Heart right ventricle (tissue), 16 donors: ENCODE measurements around the gene MAOA. TPM values are rescaled to one million over a fixed set of nuclear protein-coding genes. Genes with fewer than 3 reads are reported as not detected.
"Not testable (repeated sequence)": the region's sequence is repeated elsewhere in the genome, so short reads cannot be mapped to it uniquely, and the experiment has no call there.

ENCODE experiments used
- ATAC-seq, 8 donors: fragments of 200-7000 bp; cut with Tn5 transposase; one replicate each; pipeline ENCODE4 v1.9.1; 2020; ENCODE audit warnings: mild to moderate bottlenecking in 8 of 8, moderate library complexity in 8 of 8, moderate number of reproducible peaks in 1 of 8
- DNase-seq, 2 donors: peaks; one replicate each; pipeline ENCODE4 v3.0.0-alpha.2; 2020
- H3K27ac ChIP-seq, 10 donors: fragments of 200-600 bp; sonication (generic) in 2 of 10; one replicate each; pipeline versions ENCODE4 v1.5.0 to v1.8.0; 2020 to 2022; ENCODE audit warnings: mild to moderate bottlenecking in 3 of 10
- H3K27me3 ChIP-seq, 7 donors: fragments of 200-600 bp; one replicate each; pipeline ENCODE4 v1.8.0; 2021 to 2022; ENCODE audit warnings: mild to moderate bottlenecking in 2 of 7
- H3K36me3 ChIP-seq, 9 donors: fragments of 200-600 bp; sonication (generic) in 1 of 9; one replicate each; pipeline versions ENCODE4 v1.5.0 to v1.8.0; 2020 to 2022; ENCODE audit warnings: mild to moderate bottlenecking in 2 of 9
- H3K4me1 ChIP-seq, 9 donors: fragments of 200-600 bp; sonication (generic) in 1 of 9; one replicate each; pipeline versions ENCODE4 v1.5.0 to v1.8.0; 2020 to 2022; ENCODE audit warnings: mild to moderate bottlenecking in 4 of 9
- H3K4me3 ChIP-seq, 10 donors: fragments of 200-600 bp; sonication (generic) in 2 of 10; one replicate each; pipeline versions ENCODE4 v1.5.0 to v1.8.0; 2020 to 2022; ENCODE audit warnings: mild to moderate bottlenecking in 7 of 10, moderate library complexity in 2 of 10
- H3K9me3 ChIP-seq, 11 donors: fragments of 200-600 bp in 10 of 11; sonication (generic) in 2 of 11; one replicate each; pipeline versions ENCODE4 v1.5.0 to v1.8.0; 2013 to 2022; ENCODE audit warnings: mild to moderate bottlenecking in 2 of 11, control low read depth in 1 of 11, moderate library complexity in 1 of 11
- CTCF ChIP-seq, 9 donors: fragments of 200-600 bp; sonication (generic) in 2 of 9; IDR thresholded peaks; one replicate each; pipeline versions ENCODE4 v1.5.0 to v1.8.0; 2021 to 2022; ENCODE audit warnings: antibody characterized with exemption in 9 of 9, mild to moderate bottlenecking in 5 of 9, moderate library complexity in 1 of 9
- WGBS, 2 donors: extraction: QIAGEN DNeasy Blood & Tissue Kit; methylation state at CpG; one replicate each; pipeline ENCODE4 v1.1.7; 2013; ENCODE audit warnings: inconsistent platforms in 1 of 2; 5-methylcytosine and 5-hydroxymethylcytosine counted together
- intact Hi-C, 10 donors: fragments of 100-400 bp; cut with DNase I; formaldehyde crosslinking; loops; one replicate each; pipeline versions ENCODE4 v1.11.1 to v1.14.2; 2022
- polyA plus RNA-seq, 2 donors: library from polyadenylated mRNA; stranded (reverse); fragments of 200-250 nt; gene quantifications; one replicate each; pipeline ENCODE4 v1.2.3, GENCODE V29; 2013
- total RNA-seq, 10 donors: library from RNA; stranded (reverse); fragmentation: NEBNext Ultra II Directional in 3 of 10; extraction: Animal tissue kit (Norgen Biotek cat#: 25700) in 3 of 10; gene quantifications; one replicate each; pipeline versions ENCODE4 v1.2.1 to v1.2.4, GENCODE V29; 2021 to 2023
- donor health status: Arrhythmogenic right ventricular cardiomyopathy.
- donor health status: ischemic (EF 13 %, LVEDD 7.1; RV severe dilation, severe dysfunction).
- donor health status: healthy with polysubstance abuse.
- donor health status: DM: no; HTN: yes; CAD: no.
- donor health status: DM: no; HTN: no; CAD: no.
- donor health status: ischemic (EF 25% LVEDD 6.9; RV normal size, moderate dysfunction).
- donor health status: ischemic (EF 25% LVEDD 5.7; RV mildly dilated, moderate dysfunction).
- donor health status: healthy.
- donor health status: DM: yes; HTN: yes; CAD: no.
- donor health status: Ischemic cardiomyopathy.
- donor health status: ischemic (EF 35%, LVEDD 5.7; RV mildly dilated, moderate dysfunction).
- donor health status: nonischemic (EF 11% LVEDD 7.7; RV severe dilation, severe dysfunction).
- donor health status: DM: yes; HTN: yes; CAD: no.
- donor health status: PGD.
- donor health status: ischemic (EF 29% LVEDD 5.4; RV normal size, mild dysfunction).
- donor health status: nonischemic (EF 23%, LVEDD 6.1; RV moderate dilation, normal function).

Gene MAOA
- total and polyA plus RNA-seq, 12 donors = 25.7 to 152 (median 87.8) TPM

DNA sequence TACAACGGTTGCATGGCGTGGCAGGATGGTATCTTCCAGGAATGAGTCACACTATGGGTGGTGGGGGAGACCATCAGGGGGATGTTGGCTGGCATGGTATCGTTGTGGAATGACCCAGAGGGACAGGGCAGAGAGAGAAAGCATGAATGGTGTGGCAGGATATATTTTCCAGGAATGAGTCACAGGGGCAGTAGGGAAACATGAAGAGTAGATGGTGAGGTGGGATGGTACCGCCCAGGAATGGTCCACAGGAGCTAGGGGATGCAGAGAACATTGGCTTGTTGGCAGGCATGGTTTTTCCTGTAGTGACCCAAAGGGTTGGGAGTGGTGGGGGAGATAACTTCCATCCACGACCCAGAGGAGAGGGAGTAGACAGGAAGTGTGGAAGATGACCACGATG, 62.4 kb downstream of the MAOA start:
- no peak for ATAC-seq
- Histone ChIP-seq H3K27me3 (no peaks in the 10 kb centered on the region), H3K27ac (no peak overlapping the region), H3K4me1 (no peaks in the 10 kb centered on the region), H3K36me3 (no peaks in the 10 kb centered on the region), H3K4me3 (no peak overlapping the region), H3K9me3 (peaks cover 0 to 24% (median 0%) of the 10 kb centered on the region in 11 donors)
- no peak for TF ChIP-seq CTCF (IDR thresholded peaks at IDR 0.05)
- no peak for DNase-seq
- WGBS, 2 donors = 87 to 89% methylated on average over 6 of the region's 6 CpGs
- intact Hi-C loops = no loop called here

- intact Hi-C loops = no loop called here
- ATAC-seq (no peak), DNase-seq (no peak)
- TF ChIP-seq CTCF (IDR thresholded peaks at IDR 0.05) = no peak
- WGBS, 2 donors = 70 to 88% methylated on average over 1 of the region's 1 CpG
- no peaks in the 10 kb centered on the region for H3K36me3 ChIP-seq
- no peak overlapping the region for H3K27ac ChIP-seq
- H3K4me1 ChIP-seq = no peaks in the 10 kb centered on the region
- H3K4me3 ChIP-seq = no peak overlapping the region
- H3K9me3 ChIP-seq = peaks cover 0 to 24% (median 0%) of the 10 kb centered on the region in 11 donors
- H3K27me3 ChIP-seq = no peaks in the 10 kb centered on the region
These were observed 62.9 kb downstream of the MAOA start for GRCh38 chrX:43718956-43719355.

DNA sequence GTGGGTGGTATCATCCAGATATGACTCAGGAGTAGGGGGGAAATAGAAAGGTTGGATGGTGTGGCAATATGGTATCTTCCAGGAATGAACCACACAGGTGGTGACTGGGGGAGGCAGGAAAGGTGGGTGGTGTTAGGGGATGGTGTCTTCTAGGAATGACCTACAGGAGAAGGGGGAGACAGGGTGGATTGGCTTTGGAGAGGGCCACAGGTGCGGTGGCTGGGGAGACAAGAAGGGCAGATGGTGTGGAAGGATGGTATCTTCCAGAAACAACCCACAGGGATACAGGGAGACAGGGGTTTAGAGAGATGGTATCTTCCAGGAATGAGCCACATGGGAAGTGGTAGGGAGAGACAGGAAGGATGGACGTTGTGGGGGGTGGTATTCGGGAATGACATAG, 64.0 kb downstream of the MAOA start:
- no peak overlapping the region for H3K27ac ChIP-seq
- DNase-seq (no peak), ATAC-seq (no peak)
- H3K9me3 ChIP-seq = peaks cover 0 to 24% (median 0%) of the 10 kb centered on the region in 11 donors
- no peak for TF ChIP-seq CTCF (IDR thresholded peaks at IDR 0.05)
- no peaks in the 10 kb centered on the region for H3K4me1 ChIP-seq
- H3K36me3 ChIP-seq = no peaks in the 10 kb centered on the region
- intact Hi-C loops = no loop called here
- H3K4me3 ChIP-seq = no peak overlapping the region
- no peaks in the 10 kb centered on the region for H3K27me3 ChIP-seq
- whole genome bisulfite sequencing, 2 donors = 48 to 77% methylated on average over 2 to 3 of the region's 3 CpGs

DNA sequence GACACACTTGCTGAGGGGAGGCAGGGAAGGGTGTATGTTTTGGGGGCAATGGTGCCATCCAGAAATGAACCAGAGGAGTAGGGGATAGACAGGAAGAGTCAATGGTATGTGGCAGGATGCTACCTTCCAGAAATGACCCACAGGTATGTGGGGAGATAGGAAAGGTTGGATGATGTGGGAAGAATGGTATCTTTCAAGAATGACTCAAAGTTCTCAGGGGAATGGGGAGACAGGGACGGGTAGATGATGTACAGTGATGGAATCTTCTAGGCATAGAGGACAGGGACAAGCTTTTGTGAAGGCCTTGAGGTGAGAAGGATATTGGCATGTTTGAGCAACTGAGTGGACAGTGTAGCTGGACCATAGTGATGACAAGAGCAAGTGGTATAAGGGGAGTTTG, 64.9 kb downstream of the MAOA start:
- ATAC-seq (no peak), DNase-seq (no peak)
- no peak overlapping the region for H3K27ac ChIP-seq
- H3K4me3 ChIP-seq = no peak overlapping the region
- no peak for TF ChIP-seq CTCF (IDR thresholded peaks at IDR 0.05)
- intact Hi-C loops = no loop called here
- no peaks in the 10 kb centered on the region for H3K27me3 ChIP-seq
- 76 to 80% methylated on average over 1 of the region's 1 CpG for WGBS, 2 donors
- H3K4me1 ChIP-seq = no peaks in the 10 kb centered on the region
- H3K9me3 ChIP-seq = peaks cover 0 to 24% (median 0%) of the 10 kb centered on the region in 11 donors
- H3K36me3 ChIP-seq = no peaks in the 10 kb centered on the region

- H3K9me3 ChIP-seq = peaks cover 0 to 16% (median 0%) of the 10 kb centered on the region in 11 donors
- WGBS, 2 donors = 81 to 92% methylated on average over 5 of the region's 5 CpGs
- ATAC-seq, H3K27ac ChIP-seq, DNase-seq, H3K27me3 ChIP-seq, intact Hi-C loops, H3K4me3 ChIP-seq, H3K4me1 ChIP-seq, H3K36me3 ChIP-seq: not testable (repeated sequence)
These were observed 69.1 kb downstream of the MAOA start for GRCh38 chrX:43725227-43725626.

DNA sequence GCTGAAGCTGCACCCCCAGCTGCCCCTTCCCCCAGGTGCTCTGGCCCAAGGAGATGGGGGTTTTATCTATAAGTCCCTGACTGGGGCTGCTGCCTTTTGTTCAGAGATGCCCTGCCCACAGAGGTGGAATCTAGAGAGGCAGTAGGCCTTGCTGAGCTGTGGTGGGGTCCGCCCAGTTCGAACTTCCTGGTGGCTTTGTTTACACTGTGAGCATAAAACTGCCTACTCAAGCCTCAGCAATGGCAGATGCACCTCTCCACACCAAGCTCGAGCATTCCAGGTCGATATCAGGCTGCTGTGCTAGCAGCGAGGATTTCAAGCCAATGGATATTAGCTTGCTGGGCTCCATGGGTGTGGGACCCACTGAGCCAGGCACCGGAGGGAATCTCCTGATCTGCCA, 71.2 kb downstream of the MAOA start:
- H3K9me3 ChIP-seq, ATAC-seq, H3K27ac ChIP-seq, H3K4me3 ChIP-seq, DNase-seq, intact Hi-C loops, H3K27me3 ChIP-seq, H3K4me1 ChIP-seq: not testable (repeated sequence)
- peaks cover 0 to 10% (median 0%) of the 10 kb centered on the region in 9 donors for H3K36me3 ChIP-seq
- 88 to 93% methylated on average over 6 of the region's 6 CpGs for WGBS, 2 donors
